ENCODE measurements around the gene LRP2BP. TPM values are rescaled to one million over a fixed set of nuclear protein-coding genes. Genes with fewer than 3 reads are reported as not detected.

LRP2BP gene
- total and polyA plus RNA-seq, 2 of the 4 experiments (the other 2 are of a cell fraction): 0.10 to 0.18 TPM

- no peak overlapping the region for H3K4me3 ChIP-seq (ENCODE audit: insufficient read depth, low read depth, low read length)
- no peak overlapping the region for H3K14ac ChIP-seq (replicated peaks; ENCODE audit: low read depth, low read length)
- intact Hi-C loops (cut with micrococcal nuclease): no loop called here
- no peak overlapping the region for H2AFZ ChIP-seq (replicated peaks; ENCODE audit: low read length, poor library complexity)
- no peaks in the 10 kb centered on the region for H4K20me1 ChIP-seq (ENCODE audit: insufficient read depth, low read length)
- no peak overlapping the region for H2BK20ac ChIP-seq (ENCODE audit: low read depth, low read length)
- no peak overlapping the region for H4K5ac ChIP-seq (ENCODE audit: low read depth, low read length)
- BruUV-seq (replicated peaks): no TSS peak
- H3K18ac ChIP-seq (ENCODE audit: low read depth, low read length): no peak overlapping the region
- H2BK5ac ChIP-seq (ENCODE audit: low read depth, low read length, poor library complexity, severe bottlenecking): no peak overlapping the region
- WGBS, 2 experiments (ENCODE audit: extremely low coverage in 2 of 2, insufficient read length in 1 of 2): 100% methylated on average over 1 of the region's 4 CpGs; no CpG with 5 or more reads in 1 of the 2 experiments
- in situ Hi-C loops (cut with MboI; ENCODE audit: low sequenced_read_pairs): no loop called here
- H2BK15ac ChIP-seq (ENCODE audit: low read depth, low read length): no peak overlapping the region
- H3K27me3 ChIP-seq (ENCODE audit: control insufficient read depth, insufficient read depth, low read length): no peaks in the 10 kb centered on the region
- H3K9ac ChIP-seq (ENCODE audit: low read depth, low read length): no peak overlapping the region
- H3K9me3 ChIP-seq (ENCODE audit: control insufficient read depth, insufficient read depth, low read length): no peaks in the 10 kb centered on the region
- H3K27ac ChIP-seq (ENCODE audit: insufficient read depth, low read length): no peak overlapping the region
- H4K8ac ChIP-seq (ENCODE audit: low read depth in 2 of 2, low read length in 2 of 2): no peak overlapping the region
- dilution Hi-C loops (cut with HindIII; ENCODE audit: low sequenced_read_pairs, unreplicated experiment): no loop called here
- H3K79me1 ChIP-seq (ENCODE audit: low read depth in 1 of 2, low read length in 2 of 2): no peaks in the 10 kb centered on the region
- TF ChIP-seq ELK1 (IDR thresholded peaks at IDR 0.05; ENCODE audit: borderline replicate concordance, low read depth, low read length): no peak
- TF ChIP-seq SMC3 (IDR thresholded peaks at IDR 0.05; ENCODE audit: low read depth, low read length): no peak
- no peak for TF ChIP-seq CHD1 (IDR thresholded peaks at IDR 0.05; ENCODE audit: low read depth, low read length)
- TF ChIP-seq RFX5 (IDR thresholded peaks at IDR 0.05; ENCODE audit: low read depth, low read length): no peak
- TF ChIP-seq NFE2L2 (IDR thresholded peaks at IDR 0.05; ENCODE audit: low read depth, low read length): no peak
- TF ChIP-seq MAZ (IDR thresholded peaks at IDR 0.05; ENCODE audit: borderline replicate concordance, low read depth, low read length): no peak
- no peak for TF ChIP-seq BHLHE40 (IDR thresholded peaks at IDR 0.05; ENCODE audit: low read depth, low read length)
- no peak for TF ChIP-seq MAFK (IDR thresholded peaks at IDR 0.05; ENCODE audit: low read depth, low read length)
- no peak for TF ChIP-seq FOS (IDR thresholded peaks at IDR 0.05; ENCODE audit: low read depth, low read length)
- TF ChIP-seq RCOR1 (IDR thresholded peaks at IDR 0.05; ENCODE audit: insufficient replicate concordance, low read length): no peak
- TF ChIP-seq, protein P1, sequence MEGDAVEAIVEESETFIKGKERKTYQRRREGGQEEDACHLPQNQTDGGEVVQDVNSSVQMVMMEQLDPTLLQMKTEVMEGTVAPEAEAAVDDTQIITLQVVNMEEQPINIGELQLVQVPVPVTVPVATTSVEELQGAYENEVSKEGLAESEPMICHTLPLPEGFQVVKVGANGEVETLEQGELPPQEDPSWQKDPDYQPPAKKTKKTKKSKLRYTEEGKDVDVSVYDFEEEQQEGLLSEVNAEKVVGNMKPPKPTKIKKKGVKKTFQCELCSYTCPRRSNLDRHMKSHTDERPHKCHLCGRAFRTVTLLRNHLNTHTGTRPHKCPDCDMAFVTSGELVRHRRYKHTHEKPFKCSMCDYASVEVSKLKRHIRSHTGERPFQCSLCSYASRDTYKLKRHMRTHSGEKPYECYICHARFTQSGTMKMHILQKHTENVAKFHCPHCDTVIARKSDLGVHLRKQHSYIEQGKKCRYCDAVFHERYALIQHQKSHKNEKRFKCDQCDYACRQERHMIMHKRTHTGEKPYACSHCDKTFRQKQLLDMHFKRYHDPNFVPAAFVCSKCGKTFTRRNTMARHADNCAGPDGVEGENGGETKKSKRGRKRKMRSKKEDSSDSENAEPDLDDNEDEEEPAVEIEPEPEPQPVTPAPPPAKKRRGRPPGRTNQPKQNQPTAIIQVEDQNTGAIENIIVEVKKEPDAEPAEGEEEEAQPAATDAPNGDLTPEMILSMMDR (conservative IDR thresholded peaks at IDR 0.05; ENCODE audit: low read depth, low read length): no peak
- no peak for TF ChIP-seq MXI1 (IDR thresholded peaks at IDR 0.05; ENCODE audit: borderline replicate concordance, low read depth, low read length)
- no peak for TF ChIP-seq RAD21 (IDR thresholded peaks at IDR 0.05; ENCODE audit: low read length)
- TF ChIP-seq CEBPB (IDR thresholded peaks at IDR 0.05; ENCODE audit: low read depth, low read length): no peak
- TF ChIP-seq POLR2A (IDR thresholded peaks at IDR 0.05; ENCODE audit: low read depth, low read length): no peak
- no peak overlapping the region for H3K23ac ChIP-seq (ENCODE audit: low read depth, low read length)
- no peaks in the 10 kb centered on the region for H3K4me1 ChIP-seq (ENCODE audit: control insufficient read depth, insufficient read depth, low read length)
- H2AK5ac ChIP-seq (ENCODE audit: low read depth, low read length): no peak overlapping the region
- H4K91ac ChIP-seq (ENCODE audit: insufficient read depth, low read depth, low read length): no peak overlapping the region
- ATAC-seq (ENCODE audit: low read depth) (no peak), DNase-seq (no peak)
- no peak overlapping the region for H2BK120ac ChIP-seq (ENCODE audit: low read depth, low read length)
- no peak overlapping the region for H3K56ac ChIP-seq (ENCODE audit: extremely low read depth, insufficient read depth, low read length)
- no peaks in the 10 kb centered on the region for H3K9me1 ChIP-seq (ENCODE audit: insufficient read depth, low read length)
- no peak overlapping the region for H3K4me2 ChIP-seq (ENCODE audit: low read depth, low read length)
- H2AK9ac ChIP-seq (replicated peaks; ENCODE audit: low read depth, low read length, poor library complexity): no peak overlapping the region
- POLR2A ChIA-PET (ENCODE audit: unreplicated experiment): no interaction called here
- CTCF ChIA-PET: no interaction called here
- no peak overlapping the region for H3K4ac ChIP-seq (ENCODE audit: low read depth, low read length)
- H3K36me3 ChIP-seq (ENCODE audit: control insufficient read depth, insufficient read depth, low read length): peaks cover 21% of the 10 kb centered on the region
These were observed 8.3 kb upstream of the LRP2BP start for GRCh38 chr4:185404031-185404430.

Data from IMR-90 (cell line).